Activated T-cell treated with anti-CD3 and anti-CD28 coated beads, Interleukin-2, amount 50 U/mL, for 4 hours (primary cell): ENCODE results near the gene KRT13. TPM values are rescaled to one million over a fixed set of nuclear protein-coding genes. Genes with fewer than 3 reads are reported as not detected.

Source experiments
- ATAC-seq, 2 donors: fragments of 200-7000 bp; cut with Tn5 transposase; one replicate each; pipeline ENCODE4 v1.10.0; 2021
- DNase-seq: peaks from one replicate; pipeline ENCODE4 v3.0.0-alpha.2; 2020
- H3K27me3 Mint-ChIP-seq: one replicate; pipeline ENCODE4 v1.8.0; 2021; ENCODE audit warnings: low read depth, mixed read lengths
- H3K36me3 Mint-ChIP-seq: one replicate; pipeline ENCODE4 v1.8.0; 2022; ENCODE audit warnings: mixed read lengths; ENCODE audit not compliant: insufficient read depth
- H3K4me1 Mint-ChIP-seq: one replicate; pipeline ENCODE4 v1.8.0; 2021; ENCODE audit warnings: low read depth, mixed read lengths
- H3K4me3 Mint-ChIP-seq: one replicate; pipeline ENCODE4 v1.8.0; 2021; ENCODE audit warnings: mild to moderate bottlenecking, moderate library complexity, mixed read lengths
- H3K9me3 Mint-ChIP-seq: one replicate; pipeline ENCODE4 v1.8.0; 2021; ENCODE audit warnings: mixed read lengths
- total RNA-seq, 3 donors: library from RNA; stranded (reverse); gene quantifications; one replicate each; pipeline ENCODE4 v1.2.1, GENCODE V29; 2021

Gene KRT13
- total RNA-seq = not detected

GRCh38 chr17:41505007-41505808 is at the start of gene KRT13:
Gene KRT13 (minus strand): TSS chr17:41505612. CDS start chr17:41505550, 62 bp downstream.
- ATAC-seq = no peak
- H3K27me3 Mint-ChIP-seq = no peaks in the 10 kb centered on the region
- H3K4me3 Mint-ChIP-seq = no peak within 1 kb of the TSS
- no peak for DNase-seq
- H3K4me1 Mint-ChIP-seq = no peaks in the 10 kb centered on the region
- H3K9me3 Mint-ChIP-seq = no peaks in the 10 kb centered on the region
- H3K36me3 Mint-ChIP-seq = no peaks in the 10 kb centered on the region

- Mint-ChIP-seq H3K4me1 (peaks cover 6% of the 10 kb centered on the region), H3K9me3 (no peaks in the 10 kb centered on the region), H3K27me3 (peaks cover 36% of the 10 kb centered on the region), H3K36me3 (no peaks in the 10 kb centered on the region), H3K4me3 (no peak overlapping the region)
- ATAC-seq = no peak
- DNase-seq = no peak
Observed at GRCh38 chr17:41553987-41554680, 48.7 kb upstream of the KRT13 start.

- Mint-ChIP-seq H3K4me3 (no peak overlapping the region), H3K27me3 (peaks cover 30% of the 10 kb centered on the region), H3K36me3 (no peaks in the 10 kb centered on the region), H3K4me1 (peaks cover 14% of the 10 kb centered on the region), H3K9me3 (no peaks in the 10 kb centered on the region)
- ATAC-seq (no peak), DNase-seq (no peak)
Observed at GRCh38 chr17:41553176-41553575, 47.8 kb upstream of the KRT13 start.

- Mint-ChIP-seq H3K4me1 (peaks cover 21% of the 10 kb centered on the region), H3K27me3 (peaks cover 26% of the 10 kb centered on the region), H3K9me3 (no peaks in the 10 kb centered on the region), H3K4me3 (no peak overlapping the region), H3K36me3 (no peaks in the 10 kb centered on the region)
- ATAC-seq = no peak
- no peak for DNase-seq
Observed at GRCh38 chr17:41552455-41552854, 47.0 kb upstream of the KRT13 start.

GRCh38 chr17:41551365-41551764 is 46.0 kb upstream of the KRT13 start:
- Mint-ChIP-seq H3K9me3 (peaks cover 8% of the 10 kb centered on the region), H3K4me3 (no peak overlapping the region), H3K27me3 (peaks cover 17% of the 10 kb centered on the region), H3K4me1 (peaks cover 21% of the 10 kb centered on the region), H3K36me3 (no peaks in the 10 kb centered on the region)
- ATAC-seq = no peak
- DNase-seq = no peak

- no peak for ATAC-seq
Observed at GRCh38 chr17:41549596-41550039, 44.2 kb upstream of the KRT13 start.

GRCh38 chr17:41548844-41549595 is 43.6 kb upstream of the KRT13 start:
- ATAC-seq (peak; percentile 76 to 78), DNase-seq (peak; percentile 76)
- Mint-ChIP-seq H3K9me3 (peaks cover 8% of the 10 kb centered on the region), H3K36me3 (no peaks in the 10 kb centered on the region), H3K4me3 (no peak overlapping the region), H3K27me3 (peaks cover 12% of the 10 kb centered on the region), H3K4me1 (peaks cover 21% of the 10 kb centered on the region)

More at GRCh38 chr17:41549596-41550039, 44.2 kb upstream of the KRT13 start:
- peaks cover 21% of the 10 kb centered on the region for H3K4me1 Mint-ChIP-seq
- H3K4me3 Mint-ChIP-seq = no peak overlapping the region
- H3K27me3 Mint-ChIP-seq = peaks cover 14% of the 10 kb centered on the region
- no peaks in the 10 kb centered on the region for H3K36me3 Mint-ChIP-seq
- peaks cover 8% of the 10 kb centered on the region for H3K9me3 Mint-ChIP-seq
- no peak for DNase-seq

- Mint-ChIP-seq H3K4me1 (peaks cover 21% of the 10 kb centered on the region), H3K27me3 (peaks cover 13% of the 10 kb centered on the region), H3K36me3 (no peaks in the 10 kb centered on the region), H3K4me3 (peak overlapping the region; percentile 8), H3K9me3 (peaks cover 8% of the 10 kb centered on the region)
- ATAC-seq = peak; percentile 85 to 92
- DNase-seq = peak; percentile 39
Observed at GRCh38 chr17:41547921-41548843, 42.8 kb upstream of the KRT13 start.

GRCh38 chr17:41547378-41547841 is 42.0 kb upstream of the KRT13 start:
- Mint-ChIP-seq H3K27me3 (peaks cover 10% of the 10 kb centered on the region), H3K4me3 (no peak overlapping the region), H3K9me3 (peaks cover 8% of the 10 kb centered on the region), H3K4me1 (peaks cover 21% of the 10 kb centered on the region), H3K36me3 (no peaks in the 10 kb centered on the region)
- no peak for ATAC-seq
- no peak for DNase-seq

- no peaks in the 10 kb centered on the region for H3K36me3 Mint-ChIP-seq
Observed at GRCh38 chr17:41546819-41547218, 41.4 kb upstream of the KRT13 start.

GRCh38 chr17:41545829-41546410 is 40.5 kb upstream of the KRT13 start:
- H3K9me3 Mint-ChIP-seq = peaks cover 8% of the 10 kb centered on the region
- ATAC-seq (no peak), DNase-seq (no peak)

More at GRCh38 chr17:41546819-41547218, 41.4 kb upstream of the KRT13 start:
- DNase-seq (no peak), ATAC-seq (no peak)
- no peak overlapping the region for H3K4me3 Mint-ChIP-seq
- H3K9me3 Mint-ChIP-seq = peaks cover 8% of the 10 kb centered on the region
- peaks cover 21% of the 10 kb centered on the region for H3K4me1 Mint-ChIP-seq
- H3K27me3 Mint-ChIP-seq = peaks cover 8% of the 10 kb centered on the region

GRCh38 chr17:41544935-41545334 is 39.5 kb upstream of the KRT13 start:
- H3K36me3 Mint-ChIP-seq = no peaks in the 10 kb centered on the region
- peaks cover 8% of the 10 kb centered on the region for H3K9me3 Mint-ChIP-seq
- peaks cover 21% of the 10 kb centered on the region for H3K4me1 Mint-ChIP-seq
- DNase-seq = no peak
- no peak overlapping the region for H3K4me3 Mint-ChIP-seq
- ATAC-seq = no peak
- peaks cover 7% of the 10 kb centered on the region for H3K27me3 Mint-ChIP-seq

More at GRCh38 chr17:41545829-41546410, 40.5 kb upstream of the KRT13 start:
- Mint-ChIP-seq H3K4me1 (peaks cover 21% of the 10 kb centered on the region), H3K27me3 (peaks cover 7% of the 10 kb centered on the region), H3K4me3 (no peak overlapping the region), H3K36me3 (no peaks in the 10 kb centered on the region)

GRCh38 chr17:41544491-41544892 is 39.1 kb upstream of the KRT13 start:
- peaks cover 8% of the 10 kb centered on the region for H3K9me3 Mint-ChIP-seq
- peaks cover 18% of the 10 kb centered on the region for H3K4me1 Mint-ChIP-seq
- H3K4me3 Mint-ChIP-seq = no peak overlapping the region
- ATAC-seq (no peak), DNase-seq (no peak)
- H3K36me3 Mint-ChIP-seq = no peaks in the 10 kb centered on the region
- peaks cover 7% of the 10 kb centered on the region for H3K27me3 Mint-ChIP-seq
